Right lobe of liver (tissue), 6 donors: ENCODE measurements around the gene TRIM66. TPM values are rescaled to one million over a fixed set of nuclear protein-coding genes. Genes with fewer than 3 reads are reported as not detected.

Experiments
- ATAC-seq, 4 donors: fragments of 200-7000 bp; cut with Tn5 transposase; one replicate each; pipeline ENCODE4 v1.9.1; 2020; ENCODE audit warnings: mild to moderate bottlenecking in 4 of 4, moderate library complexity in 4 of 4
- DNase-seq, 3 donors: peaks; one replicate each; pipeline ENCODE4 v3.0.0-alpha.2; 2020
- H3K27ac ChIP-seq, 3 donors: fragments of 200-600 bp; one replicate each; pipeline ENCODE4 v1.8.0; 2022
- H3K27me3 ChIP-seq, 2 donors: fragments of 200-600 bp; one replicate each; pipeline ENCODE4 v1.8.0; 2022
- H3K36me3 ChIP-seq, 4 donors: fragments of 200-600 bp; sonication (generic) in 1 of 4; one replicate each; pipeline versions ENCODE4 v1.5.1 to v1.8.0; 2017 to 2022; ENCODE audit warnings: control low read depth in 1 of 4
- H3K4me1 ChIP-seq, 4 donors: fragments of 200-600 bp; sonication (generic) in 1 of 4; one replicate each; pipeline versions ENCODE4 v1.5.1 to v1.8.0; 2017 to 2022; ENCODE audit warnings: control low read depth in 1 of 4
- H3K4me3 ChIP-seq, 3 donors: fragments of 200-600 bp; one replicate each; pipeline ENCODE4 v1.8.0; 2022
- H3K9me3 ChIP-seq, 4 donors: fragments of 200-600 bp; sonication (generic) in 1 of 4; one replicate each; pipeline versions ENCODE4 v1.5.1 to v1.8.0; 2017 to 2022; ENCODE audit warnings: control low read depth in 1 of 4
- POLR2A ChIP-seq: fragments of 450-650 bp; IDR thresholded peaks from one replicate; pipeline ENCODE4 v1.6.1; 2017; ENCODE audit warnings: antibody characterized with exemption, mild to moderate bottlenecking
- WGBS: methylation state at CpG from one replicate; pipeline ENCODE4 v1.1.6; 2018; ENCODE audit warnings: low coverage, low lambda C conversion rate; ENCODE audit not compliant: insufficient coverage; ENCODE audit errors: missing lambda C conversion rate; 5-methylcytosine and 5-hydroxymethylcytosine counted together
- intact Hi-C, 2 donors: fragments of 100-400 bp; cut with DNase I; formaldehyde crosslinking; loops; one replicate each; pipeline versions ENCODE4 v1.11.2 to v1.14.1; 2022
- small RNA-seq, 2 experiments: library from RNA; depleted of rRNA; stranded (forward); fragments of <200 nt; gene quantifications; one replicate each; pipeline ENCODE3, GENCODE V24; 2016
- total RNA-seq, 6 experiments: library from RNA; depleted of rRNA in 2 of 6; stranded (reverse); fragments of >200 nt in 2 of 6; fragmentation: NEBNext Ultra II Directional in 3 of 6; extraction: Animal tissue kit (Norgen Biotek cat#: 25700) in 3 of 6; gene quantifications; one replicate each; pipeline versions ENCODE4 v1.1.0 to v1.2.4, GENCODE V29; 2016 to 2023
- TF ChIP-seq, protein P1 (sequence below), 4 donors: fragments of 200-600 bp in 3 of 4; fragments of 450-650 bp in 1 of 4; IDR thresholded peaks; one replicate each; pipeline versions ENCODE4 v1.5.1 to v1.8.0; 2016 to 2022; ENCODE audit warnings: antibody characterized with exemption in 4 of 4, mild to moderate bottlenecking in 2 of 4
- donor health status: DM: no; HTN: yes; CAD: no.
- donor health status: DM: no; HTN: no; CAD: no.
- donor health status: DM: no; HTN: no; CAD: no.
- donor health status: DM: no; HTN: yes; CAD: no.
- donor health status: DM: no; HTN: yes; CAD: no.

TRIM66 gene
- total RNA-seq, 6 experiments from 2014 or later, result 4.0 to 16.4 (median 6.9) TPM

DNA sequence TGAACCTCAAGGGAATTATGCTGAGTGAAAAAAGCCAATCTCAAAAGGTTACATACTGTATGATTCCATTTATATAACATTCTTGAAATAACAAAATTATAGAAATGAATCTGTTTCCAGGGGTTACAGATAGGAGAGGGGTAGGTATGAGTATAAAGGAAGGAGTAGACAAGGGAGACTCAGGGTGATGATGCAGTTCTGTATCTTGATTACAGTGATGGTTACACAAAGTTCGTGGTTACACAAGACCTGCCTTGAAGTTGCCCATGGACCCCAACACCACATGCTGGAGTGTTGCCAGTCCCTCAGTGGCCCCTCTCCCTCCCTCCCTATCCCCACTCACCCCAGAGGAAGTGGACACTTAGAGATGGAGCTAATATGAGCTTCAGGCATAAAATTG lies 108.7 kb downstream of the TRIM66 start:
- ATAC-seq (no peak), DNase-seq (no peak)
- TF ChIP-seq, protein P1, sequence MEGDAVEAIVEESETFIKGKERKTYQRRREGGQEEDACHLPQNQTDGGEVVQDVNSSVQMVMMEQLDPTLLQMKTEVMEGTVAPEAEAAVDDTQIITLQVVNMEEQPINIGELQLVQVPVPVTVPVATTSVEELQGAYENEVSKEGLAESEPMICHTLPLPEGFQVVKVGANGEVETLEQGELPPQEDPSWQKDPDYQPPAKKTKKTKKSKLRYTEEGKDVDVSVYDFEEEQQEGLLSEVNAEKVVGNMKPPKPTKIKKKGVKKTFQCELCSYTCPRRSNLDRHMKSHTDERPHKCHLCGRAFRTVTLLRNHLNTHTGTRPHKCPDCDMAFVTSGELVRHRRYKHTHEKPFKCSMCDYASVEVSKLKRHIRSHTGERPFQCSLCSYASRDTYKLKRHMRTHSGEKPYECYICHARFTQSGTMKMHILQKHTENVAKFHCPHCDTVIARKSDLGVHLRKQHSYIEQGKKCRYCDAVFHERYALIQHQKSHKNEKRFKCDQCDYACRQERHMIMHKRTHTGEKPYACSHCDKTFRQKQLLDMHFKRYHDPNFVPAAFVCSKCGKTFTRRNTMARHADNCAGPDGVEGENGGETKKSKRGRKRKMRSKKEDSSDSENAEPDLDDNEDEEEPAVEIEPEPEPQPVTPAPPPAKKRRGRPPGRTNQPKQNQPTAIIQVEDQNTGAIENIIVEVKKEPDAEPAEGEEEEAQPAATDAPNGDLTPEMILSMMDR (IDR thresholded peaks at IDR 0.05), result no peak
- TF ChIP-seq POLR2A, result no peak
- intact Hi-C loops, result no loop called here
- Histone ChIP-seq H3K9me3 (no peaks in the 10 kb centered on the region), H3K4me1 (no peaks in the 10 kb centered on the region), H3K27me3 (peaks cover 0 to 3% of the 10 kb centered on the region in 2 donors), H3K36me3 (no peaks in the 10 kb centered on the region), H3K27ac (no peak overlapping the region), H3K4me3 (no peak overlapping the region)
- no CpG with 5 or more reads among the region's 1 CpG for WGBS

DNA sequence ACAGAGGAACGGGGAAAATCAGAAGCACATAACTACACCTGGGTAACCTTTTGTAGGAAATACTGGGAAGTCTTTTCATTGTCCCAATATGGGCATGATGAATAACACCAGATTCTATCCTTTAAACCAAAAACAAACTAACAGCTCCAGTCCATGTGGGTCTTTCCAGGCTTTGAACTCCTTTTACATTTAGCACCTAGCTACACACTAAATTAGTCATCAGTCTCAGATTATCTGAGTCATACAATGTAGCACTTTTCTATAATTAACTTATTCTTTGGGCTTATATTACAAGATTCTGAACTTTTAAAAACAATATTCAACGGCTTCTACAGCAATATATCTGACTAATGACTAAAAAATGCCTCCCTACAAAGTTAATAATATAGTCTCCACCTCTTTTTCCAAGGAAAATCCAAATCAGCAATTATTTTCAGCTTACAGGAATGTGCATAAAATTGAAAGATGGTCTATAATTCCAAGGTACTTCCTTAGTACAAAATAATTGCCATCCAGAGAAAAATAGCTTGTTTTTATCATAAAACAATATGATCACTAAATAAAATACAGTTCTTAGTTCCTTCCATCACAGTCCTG lies 114.8 kb downstream of the TRIM66 start:
- H3K27ac ChIP-seq, result no peak overlapping the region
- H3K4me3 ChIP-seq, result no peak overlapping the region
- intact Hi-C loops, result loop anchor here in 1 of 2 donors (5.0 kb wide), 1 partner anchor 345 kb away; no protein-coding TSS in a partner anchor
- no peak for TF ChIP-seq POLR2A
- TF ChIP-seq, protein P1 (IDR thresholded peaks at IDR 0.05), result no peak
- no peak for ATAC-seq
- H3K27me3 ChIP-seq, result peaks cover 0 to 3% of the 10 kb centered on the region in 2 donors
- no peaks in the 10 kb centered on the region for H3K36me3 ChIP-seq
- H3K9me3 ChIP-seq, result no peaks in the 10 kb centered on the region
- no peak for DNase-seq
- WGBS, result 39% methylated on average over 2 of the region's 2 CpGs
- H3K4me1 ChIP-seq, result no peaks in the 10 kb centered on the region

DNA sequence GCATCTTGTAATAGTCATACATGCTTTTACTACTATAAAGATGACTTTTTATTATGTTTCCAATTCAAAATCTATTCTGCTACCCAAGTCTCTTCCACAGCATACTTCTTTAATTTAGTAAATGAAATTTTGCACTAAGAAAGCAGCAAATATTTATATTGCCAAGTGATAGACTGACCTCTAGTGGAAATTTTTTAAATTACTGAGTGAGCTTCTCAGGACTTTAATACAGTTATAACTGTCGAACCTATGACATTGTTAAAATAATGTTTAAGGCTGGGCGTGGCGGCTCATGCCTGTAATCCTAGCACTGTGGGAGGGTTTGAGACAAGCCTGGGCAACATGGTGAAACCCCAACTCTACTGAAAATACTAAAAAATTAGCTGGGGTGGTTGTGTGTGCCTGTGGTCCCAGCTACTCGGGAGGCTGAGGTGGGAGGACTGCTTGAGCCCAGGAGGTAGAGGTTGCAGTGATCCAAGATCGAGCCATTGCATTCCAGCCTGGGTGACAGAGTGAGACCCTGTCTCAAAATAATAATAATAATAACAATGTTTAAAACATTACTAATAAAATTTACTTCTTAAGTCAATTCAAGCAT lies 115.8 kb downstream of the TRIM66 start:
- ATAC-seq (peak; percentile 54 to 67 (median 60)), DNase-seq (no peak)
- no peak overlapping the region for H3K4me3 ChIP-seq
- no peak for TF ChIP-seq POLR2A
- TF ChIP-seq, protein P1 (IDR thresholded peaks at IDR 0.05), result peak; percentile 66 to 77 (median 69)
- H3K27ac ChIP-seq, result no peak overlapping the region
- WGBS, result 24% methylated on average over 5 of the region's 5 CpGs
- intact Hi-C loops, result loop anchor here in 1 of 2 donors (5.0 kb wide), 1 partner anchor 344 kb away; no protein-coding TSS in a partner anchor
- no peaks in the 10 kb centered on the region for H3K9me3 ChIP-seq
- no peaks in the 10 kb centered on the region for H3K27me3 ChIP-seq
- H3K36me3 ChIP-seq, result no peaks in the 10 kb centered on the region
- no peaks in the 10 kb centered on the region for H3K4me1 ChIP-seq

DNA sequence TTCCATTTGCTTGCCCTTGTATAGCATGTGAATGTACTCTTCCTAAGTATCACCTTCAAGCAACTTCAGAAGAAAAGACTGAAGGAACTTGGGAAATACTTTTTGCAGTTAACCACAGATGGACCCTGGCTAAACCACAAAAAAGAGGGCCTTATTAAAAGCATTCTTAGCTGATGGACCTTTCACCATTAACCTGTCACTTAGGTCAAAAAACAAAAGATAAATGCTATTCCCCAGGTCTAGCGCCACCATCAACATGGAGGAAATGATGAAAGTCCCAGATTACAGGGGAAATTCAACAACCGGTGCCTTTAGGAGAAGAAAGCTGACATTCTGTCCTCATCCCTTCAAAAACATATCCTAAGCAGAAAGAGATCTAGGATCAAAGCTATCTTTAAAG lies 117.9 kb downstream of the TRIM66 start:
- Histone ChIP-seq H3K27ac (no peak overlapping the region), H3K4me3 (no peak overlapping the region), H3K36me3 (no peaks in the 10 kb centered on the region), H3K4me1 (no peaks in the 10 kb centered on the region), H3K27me3 (no peaks in the 10 kb centered on the region), H3K9me3 (no peaks in the 10 kb centered on the region)
- 40% methylated on average over 2 of the region's 2 CpGs for WGBS
- no peak for TF ChIP-seq POLR2A
- TF ChIP-seq, protein P1 (IDR thresholded peaks at IDR 0.05), result no peak
- DNase-seq, result no peak
- ATAC-seq, result no peak
- intact Hi-C loops, result no loop called here

Small RNA genes within 50 kb of the gene (small RNA-seq; reads per million reads assigned to genes)
- gene SNORA3A (0 reads per million in 2 experiments), gene SNORA3B (0.78 to 1.6 reads per million in 2 experiments)

Other genes starting within 250 kb of the TRIM66 start
- 1 to 10 TPM in 1 of 6 experiments, under 1 TPM in 3, not detected in 2; 0.12 to 1.1 (median 0.42) TPM for gene STK33, start 88.4 kb downstream of the TRIM66 start, total RNA-seq
- 100 to 1,000 TPM; 187 to 394 (median 327) TPM for gene RPL27A, start 127 bp upstream of the TRIM66 start, total RNA-seq
- gene AKIP1, start 228.5 kb upstream of the TRIM66 start, total RNA-seq, result 10 to 100 TPM in 3 of 6 experiments, 1 to 10 TPM in 3; 5.8 to 14.8 (median 8.7) TPM